Activated CD8-positive, alpha-beta T cell treated with anti-CD3 and anti-CD28 coated beads for 36 hours (primary cell): ENCODE data around the gene NAPSA. TPM values are rescaled to one million over a fixed set of nuclear protein-coding genes. Genes with fewer than 3 reads are reported as not detected.

Experiments
- ATAC-seq: fragments of 200-7000 bp; cut with Tn5 transposase; one replicate; pipeline ENCODE4 v1.10.0; 2021; ENCODE audit warnings: mild to moderate bottlenecking, moderate library complexity
- CTCF ChIA-PET: fragments of 350-600 bp; sonication (Branson Sonifier 250); formaldehyde crosslinking; loops from one replicate; lab custom pipeline; 2021; ENCODE audit warnings: antibody characterized with exemption; lab: Charles Lee
- POLR2A ChIA-PET: fragments of 350-600 bp; sonication (Branson Sonifier 250); formaldehyde crosslinking; loops from one replicate; lab custom pipeline; 2021; ENCODE audit warnings: antibody characterized with exemption; lab: Charles Lee
- DNase-seq: peaks from one replicate; pipeline ENCODE4 v3.0.0-alpha.2; 2020
- H3K27ac Mint-ChIP-seq: one replicate; pipeline ENCODE4 v1.8.0; 2021; ENCODE audit warnings: mild to moderate bottlenecking, mixed read lengths
- H3K27me3 Mint-ChIP-seq: one replicate; pipeline ENCODE4 v1.8.0; 2021; ENCODE audit warnings: mixed read lengths
- H3K36me3 Mint-ChIP-seq: one replicate; pipeline ENCODE4 v1.8.0; 2021; ENCODE audit warnings: low read depth, mixed read lengths
- H3K4me1 Mint-ChIP-seq: one replicate; pipeline ENCODE4 v1.8.0; 2021; ENCODE audit warnings: low read depth, mixed read lengths
- H3K4me3 Mint-ChIP-seq: one replicate; pipeline ENCODE4 v1.8.0; 2021; ENCODE audit warnings: mild to moderate bottlenecking, moderate library complexity, mixed read lengths
- H3K9me3 Mint-ChIP-seq: one replicate; pipeline ENCODE4 v1.8.0; 2021; ENCODE audit warnings: mixed read lengths
- CTCF ChIP-seq: fragments of 200-600 bp; IDR thresholded peaks from one replicate; pipeline ENCODE4 v1.8.0; 2022; ENCODE audit warnings: antibody characterized with exemption, mild to moderate bottlenecking
- intact Hi-C: fragments of 100-400 bp; cut with micrococcal nuclease; formaldehyde crosslinking; loops from one replicate; pipeline ENCODE4 v1.10.0; 2022
- total RNA-seq, 2 experiments: library from RNA; stranded (reverse); gene quantifications; one replicate each; pipeline ENCODE4 v1.2.3, GENCODE V29; 2021

NAPSA gene
- total RNA-seq, 2 experiments from 2014 or later = 18.3 to 20.0 TPM

- Mint-ChIP-seq H3K27me3 (no peaks in the 10 kb centered on the region), H3K4me1 (peaks cover 28% of the 10 kb centered on the region), H3K36me3 (peaks cover 27% of the 10 kb centered on the region), H3K9me3 (no peaks in the 10 kb centered on the region), H3K4me3 (peak overlapping the region; percentile 11), H3K27ac (no peak overlapping the region)
- no peak for ATAC-seq
- ChIA-PET CTCF (no interaction called here), POLR2A (no interaction called here)
- no peak for TF ChIP-seq CTCF
- DNase-seq = no peak
- intact Hi-C loops = no loop called here
Observed at GRCh38 chr19:50378169-50378862, 12.9 kb upstream of the NAPSA start.

DNA sequence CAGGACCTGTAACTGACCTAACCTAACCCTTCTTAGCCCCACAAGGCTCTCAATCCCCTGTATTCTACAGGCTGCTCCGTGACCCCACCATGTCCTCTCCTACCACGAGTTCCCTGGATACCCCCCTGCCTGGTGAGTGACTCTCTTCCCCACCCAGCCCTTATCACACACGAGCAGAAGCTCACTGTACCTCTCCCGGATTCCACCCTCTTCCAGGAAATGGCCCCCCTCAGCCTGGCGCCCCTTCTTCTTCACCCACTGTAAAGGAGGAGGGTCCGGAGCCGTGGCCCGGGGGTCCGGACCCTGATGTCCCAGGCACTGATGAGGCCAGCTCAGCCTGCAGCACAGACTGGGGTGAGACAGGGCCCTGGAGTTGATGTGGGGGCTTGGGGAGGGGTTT, 12.1 kb upstream of the NAPSA start:
- DNase-seq (no peak), ATAC-seq (no peak)
- Mint-ChIP-seq H3K36me3 (peaks cover 27% of the 10 kb centered on the region), H3K4me1 (peaks cover 25% of the 10 kb centered on the region), H3K9me3 (no peaks in the 10 kb centered on the region), H3K27me3 (no peaks in the 10 kb centered on the region), H3K27ac (peak overlapping the region; percentile 84), H3K4me3 (peak overlapping the region; percentile 98)
- TF ChIP-seq CTCF = no peak
- POLR2A ChIA-PET = no interaction called here
- intact Hi-C loops = no loop called here
- CTCF ChIA-PET = no interaction called here

DNA sequence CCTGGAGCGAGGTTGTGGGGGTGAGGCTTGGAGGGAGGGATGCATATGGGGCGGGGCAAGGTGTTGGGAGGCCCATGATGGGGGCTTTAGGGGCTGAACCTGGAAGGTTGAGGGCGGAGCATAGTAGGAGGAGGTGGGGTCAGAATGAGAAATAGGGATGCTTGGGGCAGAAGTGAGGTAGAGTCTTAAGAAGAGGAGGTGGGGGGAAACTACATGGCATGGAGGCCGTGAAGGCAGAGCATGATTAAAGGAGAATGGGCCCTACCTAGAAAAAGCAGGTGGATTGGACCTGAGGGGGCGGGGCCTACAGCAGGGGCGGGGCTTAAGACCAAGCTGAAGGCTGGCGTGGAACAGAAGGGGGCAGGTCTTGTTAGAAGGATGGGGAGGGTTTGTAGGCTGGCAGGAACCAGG, 11.6 kb upstream of the NAPSA start:
- peak overlapping the region; percentile 84 for H3K27ac Mint-ChIP-seq
- peak overlapping the region; percentile 98 for H3K4me3 Mint-ChIP-seq
- CTCF ChIA-PET = no interaction called here
- H3K9me3 Mint-ChIP-seq = no peaks in the 10 kb centered on the region
- DNase-seq (peak; percentile 73), ATAC-seq (peak; percentile 44)
- no peaks in the 10 kb centered on the region for H3K27me3 Mint-ChIP-seq
- peaks cover 27% of the 10 kb centered on the region for H3K36me3 Mint-ChIP-seq
- TF ChIP-seq CTCF = no peak
- intact Hi-C loops = no loop called here
- peaks cover 25% of the 10 kb centered on the region for H3K4me1 Mint-ChIP-seq
- POLR2A ChIA-PET = interaction anchor here (1.5 to 1.7 kb wide), 2 partner anchors 12 to 19 kb away, joined by 8 to 9 read pairs; partner anchors contain the start of gene NAPSA

DNA sequence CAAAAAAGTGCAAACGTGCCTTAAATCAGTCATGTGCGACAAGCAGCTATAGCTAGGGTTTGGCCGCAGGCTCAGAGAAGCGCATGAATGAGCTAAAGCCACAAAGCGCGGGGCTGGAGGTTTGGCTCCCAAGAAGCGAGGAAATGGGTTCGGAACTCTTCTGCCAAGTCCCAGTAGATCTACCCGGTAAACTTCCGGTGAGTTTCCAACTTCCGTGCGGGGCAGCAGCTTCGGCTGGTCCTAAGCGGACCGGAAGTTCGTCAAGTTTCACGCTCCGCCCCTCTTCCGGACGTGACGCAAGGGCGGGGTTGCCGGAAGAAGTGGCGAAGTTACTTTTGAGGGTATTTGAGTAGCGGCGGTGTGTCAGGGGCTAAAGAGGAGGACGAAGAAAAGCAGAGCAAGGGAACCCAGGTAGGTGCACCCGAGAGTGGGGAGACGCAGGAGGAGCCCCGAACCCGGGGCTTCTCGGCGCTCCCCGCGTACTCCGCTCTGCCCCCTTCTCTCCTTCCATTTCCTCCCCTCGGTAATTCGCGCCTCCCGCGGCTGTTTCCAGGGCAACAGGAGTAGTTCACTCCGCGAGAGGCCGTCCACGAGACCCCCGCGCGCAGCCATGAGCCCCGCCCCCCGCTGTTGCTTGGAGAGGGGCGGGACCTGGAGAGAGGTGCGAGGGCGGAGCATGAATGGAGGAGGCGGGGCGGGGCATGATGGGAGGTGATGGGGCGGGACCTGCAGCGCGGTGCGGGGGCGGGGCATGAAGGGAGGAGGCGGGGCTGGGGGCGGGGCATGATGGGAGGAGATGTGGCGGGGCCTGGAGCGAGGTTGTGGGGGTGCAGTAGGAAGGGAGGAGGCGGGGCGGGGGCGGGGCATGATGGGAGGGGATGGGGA, 11.0 kb upstream of the NAPSA start, which contains the start of gene NR1H2:
Gene NR1H2 (plus strand): TSS at position 292 of the 885 bp plus-strand sequence. CDS start 1,149 bp downstream, outside the sequence.
- H3K4me1 Mint-ChIP-seq = peaks cover 25% of the 10 kb centered on the region
- no peaks in the 10 kb centered on the region for H3K9me3 Mint-ChIP-seq
- no peaks in the 10 kb centered on the region for H3K27me3 Mint-ChIP-seq
- intact Hi-C loops = no loop called here
- H3K27ac Mint-ChIP-seq = peak within 1 kb of the TSS; percentile 99
- peaks cover 27% of the 10 kb centered on the region for H3K36me3 Mint-ChIP-seq
- DNase-seq = peak; percentile 96
- peak; percentile 86 for ATAC-seq
- POLR2A ChIA-PET = interaction anchor here (1.0 to 2.7 kb wide), 7 partner anchors 8 to 85 kb away, joined by 4 to 11 read pairs (median 7); partner anchors contain the start of genes NAPSA and POLD1
- no peak for TF ChIP-seq CTCF
- CTCF ChIA-PET = interaction anchor here (0.8 to 2.3 kb wide), 3 partner anchors 8 to 19 kb away, joined by 3 to 15 read pairs (median 3); partner anchors contain the start of gene POLD1
- peak within 1 kb of the TSS; percentile 98 for H3K4me3 Mint-ChIP-seq
